Lower lobe of right lung (tissue), 2 donors: ENCODE measurements around the gene TELO2. TPM values are rescaled to one million over a fixed set of nuclear protein-coding genes. Genes with fewer than 3 reads are reported as not detected.

ENCODE experiments used
- ATAC-seq, 2 donors: fragments of 200-7000 bp; cut with Tn5 transposase; one replicate each; pipeline ENCODE4 v1.9.1; 2020 to 2022; ENCODE audit warnings: mild to moderate bottlenecking in 2 of 2, moderate library complexity in 2 of 2
- DNase-seq: peaks from one replicate; pipeline ENCODE4 v3.0.0-alpha.2; 2020
- H3K27ac ChIP-seq: fragments of 200-600 bp; one replicate; pipeline ENCODE4 v1.8.0; 2022
- H3K27me3 ChIP-seq: fragments of 200-600 bp; one replicate; pipeline ENCODE4 v1.8.0; 2022; ENCODE audit warnings: low read depth
- H3K36me3 ChIP-seq: fragments of 200-600 bp; one replicate; pipeline ENCODE4 v1.8.0; 2022; ENCODE audit warnings: mild to moderate bottlenecking
- H3K4me1 ChIP-seq: fragments of 200-600 bp; one replicate; pipeline ENCODE4 v1.8.0; 2022
- H3K4me3 ChIP-seq: fragments of 200-600 bp; one replicate; pipeline ENCODE4 v1.8.0; 2022; ENCODE audit warnings: mild to moderate bottlenecking
- H3K9me3 ChIP-seq: fragments of 200-600 bp; one replicate; pipeline ENCODE4 v1.8.0; 2022
- intact Hi-C: fragments of 100-400 bp; cut with DNase I; formaldehyde crosslinking; loops from one replicate; pipeline ENCODE4 v1.11.0; 2022
- total RNA-seq: library from RNA; stranded (reverse); fragmentation: NEBNext Ultra II Directional; extraction: Animal tissue kit (Norgen Biotek cat#: 25700); gene quantifications from one replicate; pipeline ENCODE4 v1.2.1, GENCODE V29; 2021
- TF ChIP-seq, protein P1 (sequence below): fragments of 200-600 bp; IDR thresholded peaks from one replicate; pipeline ENCODE4 v1.8.0; 2022; ENCODE audit warnings: antibody characterized with exemption, mild to moderate bottlenecking
- donor health status: DM: no; HTN: yes; CAD: no; lungs with severe emphysema.

TELO2 gene
- total RNA-seq, 1 donor from 2014 or later: 27.5 TPM

DNA sequence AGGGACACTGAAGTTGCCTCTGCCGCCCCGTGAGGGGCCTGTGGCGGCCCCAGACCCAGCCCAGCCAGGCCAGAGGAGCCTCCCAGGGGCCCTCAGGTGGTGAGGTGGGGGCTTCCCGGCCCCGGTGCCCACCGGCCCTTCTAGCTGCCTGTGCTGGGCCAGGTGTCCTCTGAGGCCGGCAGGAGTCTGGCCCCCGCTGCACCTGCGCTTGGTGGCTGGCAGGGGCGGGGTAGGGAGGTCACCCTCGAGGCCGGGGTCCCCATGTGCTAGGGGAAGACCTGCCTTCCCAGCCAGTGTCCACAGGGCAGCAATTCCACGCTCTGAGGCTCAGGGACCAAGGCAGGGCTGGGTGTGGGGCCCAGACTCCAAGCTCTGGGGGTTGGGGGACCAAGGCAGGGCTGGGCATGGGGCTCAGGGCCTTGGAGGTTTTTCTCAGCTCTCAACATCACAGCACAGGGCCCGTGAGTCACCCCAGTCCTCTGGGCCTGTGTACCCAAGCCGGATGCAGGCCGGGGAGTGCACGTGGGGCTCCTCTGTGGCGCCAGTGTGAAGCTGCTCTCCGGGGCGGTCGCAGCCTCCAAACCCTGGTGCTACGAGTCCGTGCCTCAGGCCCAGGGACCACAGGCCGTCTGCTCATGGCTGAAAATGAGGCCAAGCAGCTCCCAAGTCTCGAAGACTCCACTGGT is 47.5 kb upstream of the TELO2 start:
- TF ChIP-seq, protein P1, sequence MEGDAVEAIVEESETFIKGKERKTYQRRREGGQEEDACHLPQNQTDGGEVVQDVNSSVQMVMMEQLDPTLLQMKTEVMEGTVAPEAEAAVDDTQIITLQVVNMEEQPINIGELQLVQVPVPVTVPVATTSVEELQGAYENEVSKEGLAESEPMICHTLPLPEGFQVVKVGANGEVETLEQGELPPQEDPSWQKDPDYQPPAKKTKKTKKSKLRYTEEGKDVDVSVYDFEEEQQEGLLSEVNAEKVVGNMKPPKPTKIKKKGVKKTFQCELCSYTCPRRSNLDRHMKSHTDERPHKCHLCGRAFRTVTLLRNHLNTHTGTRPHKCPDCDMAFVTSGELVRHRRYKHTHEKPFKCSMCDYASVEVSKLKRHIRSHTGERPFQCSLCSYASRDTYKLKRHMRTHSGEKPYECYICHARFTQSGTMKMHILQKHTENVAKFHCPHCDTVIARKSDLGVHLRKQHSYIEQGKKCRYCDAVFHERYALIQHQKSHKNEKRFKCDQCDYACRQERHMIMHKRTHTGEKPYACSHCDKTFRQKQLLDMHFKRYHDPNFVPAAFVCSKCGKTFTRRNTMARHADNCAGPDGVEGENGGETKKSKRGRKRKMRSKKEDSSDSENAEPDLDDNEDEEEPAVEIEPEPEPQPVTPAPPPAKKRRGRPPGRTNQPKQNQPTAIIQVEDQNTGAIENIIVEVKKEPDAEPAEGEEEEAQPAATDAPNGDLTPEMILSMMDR: no peak
- DNase-seq (no peak), ATAC-seq (no peak)
- Histone ChIP-seq H3K27me3 (no peaks in the 10 kb centered on the region), H3K4me1 (no peaks in the 10 kb centered on the region), H3K36me3 (peaks cover 54% of the 10 kb centered on the region), H3K4me3 (no peak overlapping the region), H3K9me3 (no peaks in the 10 kb centered on the region), H3K27ac (no peak overlapping the region)
- intact Hi-C loops: no loop called here

DNA sequence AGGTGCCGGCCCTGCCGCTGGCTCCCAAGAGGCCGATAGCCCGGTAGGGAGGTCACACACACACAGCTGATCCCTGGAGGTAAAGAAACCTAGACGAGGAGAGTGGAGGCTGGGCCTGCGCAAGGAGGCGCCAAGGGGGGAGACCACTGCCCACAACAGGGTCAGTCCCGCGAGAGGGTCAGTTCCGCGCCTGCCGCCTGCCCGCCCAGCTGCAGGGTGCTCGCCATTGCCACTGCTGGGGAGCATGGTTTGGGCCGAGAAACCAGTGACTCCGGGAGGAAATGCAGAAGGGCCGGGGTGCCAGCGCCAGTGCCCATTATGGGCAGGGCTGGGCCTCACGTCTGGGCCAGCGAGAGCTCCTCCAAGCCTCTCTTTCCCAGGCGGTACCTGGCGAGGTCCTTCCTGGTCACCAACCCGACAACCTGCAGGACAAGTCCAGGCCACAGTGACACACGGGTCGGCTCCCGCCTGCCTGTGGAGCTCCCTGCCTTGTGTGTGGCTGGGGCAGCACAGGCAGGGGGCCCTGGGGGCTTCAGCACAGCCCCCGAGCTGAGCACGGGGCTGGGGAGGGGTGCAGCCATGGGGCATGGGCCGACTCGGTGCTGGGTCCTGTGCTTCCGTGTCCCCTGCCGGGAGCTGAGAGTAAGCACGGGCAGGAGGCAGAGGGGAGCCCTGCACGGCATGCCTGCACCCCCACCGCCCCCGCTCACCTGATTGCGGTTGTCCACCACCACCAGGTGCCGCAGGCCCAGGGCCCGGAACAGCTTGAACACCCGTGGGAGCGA is 46.7 kb upstream of the TELO2 start:
- Histone ChIP-seq H3K36me3 (peaks cover 62% of the 10 kb centered on the region), H3K27me3 (no peaks in the 10 kb centered on the region)
- ATAC-seq: no peak

DNA sequence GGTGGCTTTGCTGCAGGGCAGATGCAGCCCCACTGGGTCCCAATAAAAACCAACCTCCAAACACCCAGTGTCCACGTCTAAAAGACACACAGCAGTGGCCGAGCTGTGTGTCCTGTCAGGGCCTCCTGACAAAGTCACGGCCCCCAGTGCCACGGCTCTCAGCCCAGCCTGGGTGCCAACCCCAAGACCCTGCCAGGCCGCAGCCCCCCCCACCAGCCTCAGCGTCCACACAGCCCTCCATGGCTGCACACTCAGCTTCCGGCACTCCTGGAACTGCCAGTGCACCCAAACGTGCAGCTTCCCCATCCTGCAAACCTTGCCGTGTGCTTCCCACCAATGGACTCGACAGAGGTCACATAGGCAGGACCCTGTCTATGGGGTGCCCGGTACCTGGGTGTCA is 45.2 kb upstream of the TELO2 start:
- ATAC-seq (no peak), DNase-seq (no peak)
- intact Hi-C loops: no loop called here

More for the DNA sequence above, 46.7 kb upstream of the TELO2 start:
- no peak overlapping the region for H3K4me3 ChIP-seq
- H3K9me3 ChIP-seq: no peaks in the 10 kb centered on the region
- DNase-seq: no peak
- intact Hi-C loops: no loop called here
- H3K27ac ChIP-seq: no peak overlapping the region
- no peaks in the 10 kb centered on the region for H3K4me1 ChIP-seq
- TF ChIP-seq, protein P1: no peak

DNA sequence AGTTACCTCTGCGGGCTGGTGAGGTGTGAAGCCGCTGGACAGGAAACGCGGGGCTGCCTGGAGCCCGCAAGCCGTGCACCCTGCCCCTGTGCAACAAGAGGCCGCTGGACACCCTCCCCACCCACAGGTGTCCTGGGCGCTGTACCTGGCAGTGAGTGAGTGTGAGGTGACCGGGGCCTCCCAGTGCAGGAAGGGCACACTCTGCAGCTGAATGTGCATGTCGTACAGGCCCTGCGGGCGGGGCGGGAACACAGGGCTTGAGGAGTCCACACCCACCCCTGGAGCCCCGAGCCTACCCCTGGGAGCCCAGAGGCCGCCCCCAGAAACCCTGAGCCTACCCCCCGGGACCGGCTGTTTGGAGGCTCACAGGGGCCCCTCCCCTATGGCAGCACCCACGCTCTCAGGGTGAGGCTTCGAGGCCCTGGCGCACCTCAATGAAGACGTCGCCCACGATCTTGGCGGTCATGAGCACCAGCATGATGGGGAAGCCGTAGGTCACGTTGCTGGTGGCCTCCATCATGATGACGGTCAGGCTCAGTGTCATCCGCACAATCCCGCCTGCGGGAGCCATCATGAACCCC is 44.5 kb upstream of the TELO2 start:
- H3K9me3 ChIP-seq: no peaks in the 10 kb centered on the region
- intact Hi-C loops: no loop called here
- peaks cover 83% of the 10 kb centered on the region for H3K36me3 ChIP-seq
- ATAC-seq (no peak), DNase-seq (no peak)
- no peak overlapping the region for H3K27ac ChIP-seq
- H3K4me1 ChIP-seq: no peaks in the 10 kb centered on the region
- TF ChIP-seq, protein P1: no peak
- no peak overlapping the region for H3K4me3 ChIP-seq
- H3K27me3 ChIP-seq: no peaks in the 10 kb centered on the region

More for the DNA sequence above, 45.2 kb upstream of the TELO2 start:
- Histone ChIP-seq H3K9me3 (no peaks in the 10 kb centered on the region), H3K4me1 (no peaks in the 10 kb centered on the region), H3K27me3 (no peaks in the 10 kb centered on the region), H3K4me3 (no peak overlapping the region), H3K27ac (no peak overlapping the region), H3K36me3 (peaks cover 77% of the 10 kb centered on the region)
- TF ChIP-seq, protein P1: no peak

DNA sequence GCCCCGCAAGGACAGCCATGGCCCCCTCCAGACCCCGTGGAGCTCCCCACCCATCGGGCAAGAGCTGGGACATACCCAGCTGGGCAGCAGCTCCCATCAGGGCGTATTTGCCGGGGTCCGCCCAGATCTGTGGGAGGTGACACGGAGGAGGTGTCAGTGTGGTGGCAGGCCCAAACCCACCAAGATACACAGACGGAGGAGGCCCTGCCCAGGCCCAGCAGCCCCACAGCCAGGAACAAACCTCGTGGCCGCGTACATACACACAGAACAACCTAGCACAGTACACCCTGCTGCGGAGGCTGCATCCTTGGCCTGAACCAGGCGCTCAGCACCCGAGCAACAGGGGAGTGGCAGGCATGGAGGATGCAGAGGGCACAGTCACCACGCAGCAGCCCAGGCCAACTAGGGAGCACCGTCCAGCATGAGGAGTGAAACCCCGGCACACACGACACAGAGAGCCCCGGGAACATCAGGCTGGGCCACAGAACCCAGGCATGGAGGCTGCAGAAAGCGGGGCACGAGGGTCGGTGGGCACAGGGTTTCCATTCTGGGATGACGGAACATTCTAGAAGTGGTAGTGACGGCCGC is 43.9 kb upstream of the TELO2 start:
- Histone ChIP-seq H3K27ac (no peak overlapping the region), H3K36me3 (peaks cover 90% of the 10 kb centered on the region), H3K4me1 (no peaks in the 10 kb centered on the region), H3K4me3 (no peak overlapping the region), H3K27me3 (no peaks in the 10 kb centered on the region), H3K9me3 (no peaks in the 10 kb centered on the region)
- intact Hi-C loops: no loop called here
- no peak for ATAC-seq
- TF ChIP-seq, protein P1: no peak
- DNase-seq: no peak
